Mesothelial cell of epicardium (in vitro differentiated cells): Measurements from ENCODE around the gene SOST. TPM values are rescaled to one million over a fixed set of nuclear protein-coding genes. Genes with fewer than 3 reads are reported as not detected.

Experiments used
- DNase-seq, 2 experiments: peaks; one replicate each; pipeline ENCODE4 v3.0.0; 2021; ENCODE audit warnings: low spot score in 2 of 2; ENCODE audit not compliant: unreplicated experiment in 2 of 2
- H3K27ac Mint-ChIP-seq: 2 replicates; pipeline ENCODE4 v1.8.0; 2021; ENCODE audit warnings: mixed read lengths
- H3K27me3 Mint-ChIP-seq: 2 replicates; pipeline ENCODE4 v1.8.0; 2021; ENCODE audit warnings: low read depth, mixed read lengths
- H3K36me3 Mint-ChIP-seq: 2 replicates; pipeline ENCODE4 v1.8.0; 2021; ENCODE audit warnings: mixed read lengths
- H3K4me1 Mint-ChIP-seq: 2 replicates; pipeline ENCODE4 v1.8.0; 2021; ENCODE audit warnings: mixed read lengths
- H3K4me3 Mint-ChIP-seq: 2 replicates; pipeline ENCODE4 v1.8.0; 2021; ENCODE audit warnings: mild to moderate bottlenecking, moderate library complexity, mixed read lengths
- H3K9me3 Mint-ChIP-seq: 2 replicates; pipeline ENCODE4 v1.8.0; 2021; ENCODE audit warnings: mixed read lengths
- total RNA-seq: library from RNA; stranded (reverse); gene quantifications from 3 replicates; pipeline ENCODE4 v1.2.1, GENCODE V29; 2021
- TF ChIP-seq, protein P1 (sequence below): fragments of 200-600 bp; sonication (generic); IDR thresholded peaks from one replicate; pipeline ENCODE4 v1.5.0; 2021; ENCODE audit warnings: antibody characterized with exemption; ENCODE audit not compliant: unreplicated experiment

The SOST gene
- total RNA-seq, 1 donor from 2014 or later: 0.27 TPM

GRCh38 chr17:43718544-43718943 is 40.0 kb downstream of the SOST start:
- DNase-seq: no peak
- Mint-ChIP-seq H3K27me3 (peaks cover 3% of the 10 kb centered on the region), H3K4me1 (peaks cover 36% of the 10 kb centered on the region), H3K9me3 (peaks cover 5% of the 10 kb centered on the region), H3K27ac (no peak overlapping the region), H3K36me3 (no peaks in the 10 kb centered on the region), H3K4me3 (no peak overlapping the region)
- TF ChIP-seq, protein P1, sequence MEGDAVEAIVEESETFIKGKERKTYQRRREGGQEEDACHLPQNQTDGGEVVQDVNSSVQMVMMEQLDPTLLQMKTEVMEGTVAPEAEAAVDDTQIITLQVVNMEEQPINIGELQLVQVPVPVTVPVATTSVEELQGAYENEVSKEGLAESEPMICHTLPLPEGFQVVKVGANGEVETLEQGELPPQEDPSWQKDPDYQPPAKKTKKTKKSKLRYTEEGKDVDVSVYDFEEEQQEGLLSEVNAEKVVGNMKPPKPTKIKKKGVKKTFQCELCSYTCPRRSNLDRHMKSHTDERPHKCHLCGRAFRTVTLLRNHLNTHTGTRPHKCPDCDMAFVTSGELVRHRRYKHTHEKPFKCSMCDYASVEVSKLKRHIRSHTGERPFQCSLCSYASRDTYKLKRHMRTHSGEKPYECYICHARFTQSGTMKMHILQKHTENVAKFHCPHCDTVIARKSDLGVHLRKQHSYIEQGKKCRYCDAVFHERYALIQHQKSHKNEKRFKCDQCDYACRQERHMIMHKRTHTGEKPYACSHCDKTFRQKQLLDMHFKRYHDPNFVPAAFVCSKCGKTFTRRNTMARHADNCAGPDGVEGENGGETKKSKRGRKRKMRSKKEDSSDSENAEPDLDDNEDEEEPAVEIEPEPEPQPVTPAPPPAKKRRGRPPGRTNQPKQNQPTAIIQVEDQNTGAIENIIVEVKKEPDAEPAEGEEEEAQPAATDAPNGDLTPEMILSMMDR: no peak

DNA sequence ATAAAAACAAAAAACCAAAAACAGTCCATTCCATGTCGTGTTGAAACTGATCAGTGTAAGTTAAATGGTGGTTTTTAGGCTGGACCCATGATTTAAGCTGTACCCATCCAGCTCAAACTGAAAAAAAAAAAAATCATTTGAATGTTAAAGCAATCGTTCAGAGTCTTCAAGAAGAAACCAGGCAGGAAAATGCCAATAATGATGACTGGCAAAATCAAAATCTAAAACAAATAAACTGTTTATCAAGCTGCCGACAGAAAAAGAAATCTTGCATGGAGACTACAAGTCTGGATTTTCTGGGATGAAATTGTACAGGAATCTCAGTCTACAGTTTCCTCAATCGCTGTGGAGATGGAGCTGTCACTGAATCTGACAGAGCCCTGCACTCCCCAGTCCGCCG is 40.7 kb downstream of the SOST start:
- Mint-ChIP-seq H3K27me3 (peaks cover 3% of the 10 kb centered on the region), H3K4me1 (peaks cover 38% of the 10 kb centered on the region), H3K36me3 (no peaks in the 10 kb centered on the region), H3K9me3 (peaks cover 5% of the 10 kb centered on the region), H3K4me3 (no peak overlapping the region), H3K27ac (no peak overlapping the region)
- no peak for DNase-seq
- TF ChIP-seq, protein P1: no peak

- no peaks in the 10 kb centered on the region for H3K36me3 Mint-ChIP-seq
- H3K9me3 Mint-ChIP-seq: peaks cover 2% of the 10 kb centered on the region
- TF ChIP-seq, protein P1: no peak
- peak overlapping the region; percentile 62 for H3K4me3 Mint-ChIP-seq
- peaks cover 22% of the 10 kb centered on the region for H3K4me1 Mint-ChIP-seq
- peaks cover 3% of the 10 kb centered on the region for H3K27me3 Mint-ChIP-seq
- no peak for DNase-seq
- no peak overlapping the region for H3K27ac Mint-ChIP-seq
These were observed 44.0 kb downstream of the SOST start for GRCh38 chr17:43714465-43715149.

GRCh38 chr17:43713494-43714162 is 45.0 kb downstream of the SOST start:
- no peaks in the 10 kb centered on the region for H3K9me3 Mint-ChIP-seq
- peaks cover 20% of the 10 kb centered on the region for H3K4me1 Mint-ChIP-seq
- peak in 1 of 2 experiments; percentile 60 for DNase-seq
- H3K36me3 Mint-ChIP-seq: no peaks in the 10 kb centered on the region
- peak overlapping the region; percentile 25 for H3K27ac Mint-ChIP-seq
- H3K27me3 Mint-ChIP-seq: peaks cover 3% of the 10 kb centered on the region
- H3K4me3 Mint-ChIP-seq: peak overlapping the region; percentile 63
- TF ChIP-seq, protein P1: no peak

DNA sequence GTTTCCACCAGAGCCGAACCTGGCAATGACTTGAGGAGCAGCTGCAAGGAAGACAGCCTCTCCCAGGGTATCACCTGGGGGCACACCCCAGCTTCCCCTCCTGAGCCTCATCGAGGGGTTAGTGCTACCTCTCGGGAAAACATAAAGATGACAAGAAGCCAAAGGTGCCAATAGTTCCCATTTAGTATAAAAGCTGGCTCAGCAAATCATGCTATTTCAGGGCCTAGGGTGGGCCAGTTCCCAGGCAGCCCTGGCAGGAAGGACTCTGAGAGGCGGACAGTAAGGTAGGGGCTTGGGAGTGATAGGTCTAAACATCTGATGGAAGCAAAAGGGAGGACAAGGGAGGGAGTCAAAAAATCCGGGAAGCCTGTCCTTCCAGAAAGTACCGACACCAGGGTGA is 46.2 kb downstream of the SOST start:
- Mint-ChIP-seq H3K4me3 (no peak overlapping the region), H3K9me3 (no peaks in the 10 kb centered on the region), H3K36me3 (no peaks in the 10 kb centered on the region), H3K4me1 (peaks cover 13% of the 10 kb centered on the region), H3K27ac (no peak overlapping the region), H3K27me3 (peaks cover 3% of the 10 kb centered on the region)
- DNase-seq: no peak
- TF ChIP-seq, protein P1: no peak
